K562 (cell line): ENCODE measurements around the gene MUC5AC. TPM values are rescaled to one million over a fixed set of nuclear protein-coding genes. Genes with fewer than 3 reads are reported as not detected.

Experiments
- ATAC-seq: fragments of 200-7000 bp; cut with Tn5 transposase; 3 replicates; pipeline ENCODE4 v1.9.1; 2020; ENCODE audit warnings: moderate library complexity
- BruUV-seq: library from RNA; stranded (reverse); fragments of 400-500 nt; replicated peaks from 2 replicates; lab custom pipeline; 2021; lab: Mats Ljungman, UMichigan
- CTCF ChIA-PET: fragments of 300-600 bp; formaldehyde crosslinking; extraction: SDS; loops from one replicate; lab custom pipeline; 2021; ENCODE audit warnings: low intra/inter-chr PET ratio; lab: Yijun Ruan, JAX
- POLR2A ChIA-PET: fragments of 300-600, 350-650 bp; sonication (Branson Sonifier 250); formaldehyde crosslinking; extraction: SDS; loops from one replicate; lab custom pipeline; 2021; ENCODE audit warnings: antibody characterized with exemption, inconsistent platforms; lab: Yijun Ruan, JAX
- DNase-seq, 4 experiments: peaks; one replicate each; pipeline versions ENCODE4 v3.0.0 to v3.0.0-alpha.2; 2011 to 2018; ENCODE audit warnings: low spot score in 3 of 4, mixed read lengths in 3 of 4; ENCODE audit errors: extremely low read depth in 1 of 4
- FAIRE-seq: peaks from 2 replicates; lab custom pipeline; 2011; peaks lifted over from hg19 to GRCh38; lab: Jason Lieb, UNC
- H2AFZ ChIP-seq: 2 replicates; pipeline ENCODE4 v1.6.0; 2011; ENCODE audit warnings: low read depth, low read length, control low read depth, inconsistent platforms
- H3K27ac ChIP-seq: fragments of 200-600 bp; 3 replicates; pipeline ENCODE4 v1.8.0; 2011; ENCODE audit warnings: low read depth, mild to moderate bottlenecking, control low read depth, inconsistent platforms, low read length, moderate library complexity, mixed read lengths; ENCODE audit errors: extremely low read depth
- H3K27me3 ChIP-seq, 2 experiments: fragments of 300-600 bp in 1 of 2; 2 replicates in 1 of 2; 3 replicates in 1 of 2; pipeline versions ENCODE4 v1.6.0 to v1.8.0; 2011; ENCODE audit warnings: inconsistent platforms in 2 of 2, low read length in 2 of 2, mild to moderate bottlenecking in 1 of 2, mixed read lengths in 1 of 2, moderate library complexity in 1 of 2; ENCODE audit not compliant: control insufficient read depth in 2 of 2, insufficient read depth in 2 of 2
- H3K36me3 ChIP-seq: fragments of 300-600 bp; 3 replicates; pipeline ENCODE4 v1.8.0; 2011; ENCODE audit warnings: mild to moderate bottlenecking, low read length, inconsistent platforms; ENCODE audit not compliant: control insufficient read depth, insufficient read depth
- H3K4me1 ChIP-seq, 2 experiments: fragments of 200-600 bp in 1 of 2; replicated peaks in 1 of 2; 2 replicates in 1 of 2; 3 replicates in 1 of 2; pipeline versions ENCODE4 v1.5.1 to v1.8.0; 2011; ENCODE audit warnings: inconsistent platforms in 2 of 2, low read length in 2 of 2, mild to moderate bottlenecking in 1 of 2, mixed read lengths in 1 of 2, moderate library complexity in 1 of 2; ENCODE audit not compliant: control insufficient read depth in 2 of 2, insufficient read depth in 2 of 2
- H3K4me2 ChIP-seq: 2 replicates; pipeline ENCODE4 v1.6.1; 2011; ENCODE audit warnings: low read length, control low read depth, inconsistent platforms, mixed read lengths; ENCODE audit not compliant: insufficient read depth
- H3K4me3 ChIP-seq: fragments of 200-600 bp; sonication (generic), shearing (Covaris generic); 2 replicates; pipeline ENCODE4 v1.5.1; 2016; ENCODE audit warnings: control low read depth, inconsistent platforms
- H3K79me2 ChIP-seq: fragments of 200-600 bp; 3 replicates; pipeline ENCODE4 v1.8.0; 2011; ENCODE audit warnings: low read length, inconsistent platforms; ENCODE audit not compliant: control insufficient read depth, insufficient read depth
- H3K9ac ChIP-seq, 2 experiments: 2 replicates each; pipeline versions ENCODE4 v1.6.0 to v1.6.1; 2011; ENCODE audit warnings: low read depth in 2 of 2, low read length in 2 of 2, control low read depth in 1 of 2, inconsistent platforms in 1 of 2, mild to moderate bottlenecking in 1 of 2, mixed read lengths in 1 of 2; ENCODE audit not compliant: insufficient read depth in 1 of 2
- H3K9me1 ChIP-seq: one replicate; pipeline ENCODE4 v1.6.0; 2011; ENCODE audit warnings: inconsistent platforms, mild to moderate bottlenecking, low read length, moderate library complexity; ENCODE audit not compliant: control insufficient read depth, insufficient read depth
- H3K9me3 ChIP-seq: replicated peaks from 2 replicates; pipeline ENCODE4 v1.5.1; 2011; ENCODE audit warnings: low read depth, low read length, inconsistent platforms; ENCODE audit not compliant: control insufficient read depth, insufficient read depth
- H4K20me1 ChIP-seq: replicated peaks from 2 replicates; pipeline ENCODE4 v1.6.1; 2011; ENCODE audit warnings: low read length, inconsistent platforms, mixed read lengths; ENCODE audit not compliant: control insufficient read depth, insufficient read depth
- FOXP1 ChIP-seq: sonication (generic); formaldehyde crosslinking; IDR thresholded peaks from 2 replicates; pipeline ENCODE4 v1.8.0; 2022; ENCODE audit warnings: mild to moderate bottlenecking, missing genetic modification reagents
- HDAC6 ChIP-seq: IDR thresholded peaks from 2 replicates; pipeline ENCODE4 v1.6.1; 2012; ENCODE audit warnings: low read depth, mild to moderate bottlenecking, control low read depth, inconsistent platforms, low read length, moderate library complexity
- HSF4 ChIP-seq: fragments of 250-450 bp; sonication (Bioruptor Pico); IDR thresholded peaks from 2 replicates; pipeline ENCODE4 v2.1.2; 2022; ENCODE audit warnings: mild to moderate bottlenecking, moderate library complexity, borderline replicate concordance
- IFI16 ChIP-seq: fragments of 250-450 bp; sonication (Bioruptor Pico); IDR thresholded peaks from 2 replicates; pipeline ENCODE4 v2.1.2; 2022; ENCODE audit warnings: mild to moderate bottlenecking, inconsistent platforms
- KDM1A ChIP-seq, 2 experiments: fragments of 450-650 bp; IDR thresholded peaks; 2 replicates each; pipeline ENCODE4 v1.6.1; 2016; ENCODE audit warnings: mild to moderate bottlenecking in 2 of 2
- RBBP5 ChIP-seq: fragments of 200-600 bp; sonication (generic); IDR thresholded peaks from 2 replicates; pipeline ENCODE4 v1.6.1; 2012; ENCODE audit warnings: borderline replicate concordance, mild to moderate bottlenecking, low read length, control low read depth, inconsistent platforms; ENCODE audit not compliant: insufficient read depth, poor library complexity, severe bottlenecking
- RBM15 ChIP-seq: fragments of 200-400 bp; formaldehyde crosslinking; IDR thresholded peaks from 2 replicates; pipeline ENCODE4 v1.6.1; 2018; ENCODE audit warnings: mild to moderate bottlenecking, low read length, moderate library complexity; ENCODE audit not compliant: insufficient read depth
- RHOXF2B ChIP-seq: fragments of 250-450 bp; sonication (Bioruptor Pico); conservative IDR thresholded peaks from 2 replicates; pipeline ENCODE4 v1.5.1; 2021
- TCF3 ChIP-seq: sonication (generic); formaldehyde crosslinking; IDR thresholded peaks from 2 replicates; pipeline ENCODE4 v1.4.0; 2020; ENCODE audit warnings: mild to moderate bottlenecking, missing genetic modification reagents
- THRAP3 ChIP-seq: fragments of 450-650 bp; IDR thresholded peaks from 2 replicates; pipeline ENCODE4 v1.6.1; 2016; ENCODE audit warnings: mild to moderate bottlenecking, inconsistent platforms, borderline replicate concordance
- ZNF263 ChIP-seq: sonication (generic); formaldehyde crosslinking; IDR thresholded peaks from 2 replicates; pipeline ENCODE4 v1.8.0; 2022; ENCODE audit warnings: mild to moderate bottlenecking, missing genetic modification reagents, borderline replicate concordance
- ZNF431 ChIP-seq: sonication (generic); formaldehyde crosslinking; IDR thresholded peaks from 2 replicates; pipeline ENCODE4 v1.8.0; 2022; ENCODE audit warnings: mild to moderate bottlenecking, missing genetic modification reagents
- WGBS: fragments of 100-300 bp; shearing (Covaris generic); methylation state at CpG from one replicate; pipeline ENCODE4 v1.1.6; 2016; ENCODE audit warnings: low coverage, mixed read lengths; ENCODE audit not compliant: insufficient coverage; ENCODE audit errors: missing lambda C conversion rate; 5-methylcytosine and 5-hydroxymethylcytosine counted together
- in situ Hi-C: fragments of 300-500 bp; cut with MboI; formaldehyde crosslinking; loops from 4 replicates; pipeline ENCODE4 v1.15.0; 2018; ENCODE audit warnings: inconsistent platforms, mixed read lengths
- intact Hi-C: fragments of 100-400 bp; cut with micrococcal nuclease; formaldehyde crosslinking; loops from 2 replicates; pipeline ENCODE4 v1.14.2; 2022
- polyA plus RNA-seq, 8 experiments: library from polyadenylated mRNA; depleted of rRNA in 4 of 8; stranded (reverse) in 5 of 8; unstranded in 3 of 8; fragments of >200 nt; fragmentation: Nextera tagmentation in 2 of 8; fragmentation: Illumina TruSeq in 1 of 8; extraction: Ambion mirVana in 2 of 8; extraction: Trizol in 1 of 8; gene quantifications; 2 replicates each; pipeline versions ENCODE4 v1.2.1 to v1.2.3, GENCODE V29; 2011 to 2014; ENCODE audit warnings: inconsistent platforms in 1 of 8, missing spikeins in 1 of 8
- total RNA-seq, 7 experiments: library from RNA; depleted of rRNA in 6 of 7; stranded (reverse); fragments of >200 nt in 6 of 7; fragmentation: Illumina TruSeq in 2 of 7; extraction: Trizol in 2 of 7; gene quantifications; 2 replicates each; pipeline versions ENCODE4 v1.2.1 to v1.2.3, GENCODE V29; 2011 to 2021; ENCODE audit warnings: low replicate concordance in 1 of 7
- TF ChIP-seq, protein P1 (sequence below): sonication (generic); formaldehyde crosslinking; IDR thresholded peaks from 2 replicates; pipeline ENCODE4 v1.8.1; 2022; ENCODE audit warnings: missing genetic modification reagents
- TF ChIP-seq, protein P2 (sequence below): fragments of 250-450 bp; sonication (Bioruptor Pico); IDR thresholded peaks from 2 replicates; pipeline ENCODE4 v1.4.0; 2020; ENCODE audit warnings: mild to moderate bottlenecking, moderate library complexity

The MUC5AC gene
- total and polyA plus RNA-seq, 9 of the 15 experiments (the other 6 are each of a cell fraction or from before 2014, with no cell fraction given): not detected

DNA sequence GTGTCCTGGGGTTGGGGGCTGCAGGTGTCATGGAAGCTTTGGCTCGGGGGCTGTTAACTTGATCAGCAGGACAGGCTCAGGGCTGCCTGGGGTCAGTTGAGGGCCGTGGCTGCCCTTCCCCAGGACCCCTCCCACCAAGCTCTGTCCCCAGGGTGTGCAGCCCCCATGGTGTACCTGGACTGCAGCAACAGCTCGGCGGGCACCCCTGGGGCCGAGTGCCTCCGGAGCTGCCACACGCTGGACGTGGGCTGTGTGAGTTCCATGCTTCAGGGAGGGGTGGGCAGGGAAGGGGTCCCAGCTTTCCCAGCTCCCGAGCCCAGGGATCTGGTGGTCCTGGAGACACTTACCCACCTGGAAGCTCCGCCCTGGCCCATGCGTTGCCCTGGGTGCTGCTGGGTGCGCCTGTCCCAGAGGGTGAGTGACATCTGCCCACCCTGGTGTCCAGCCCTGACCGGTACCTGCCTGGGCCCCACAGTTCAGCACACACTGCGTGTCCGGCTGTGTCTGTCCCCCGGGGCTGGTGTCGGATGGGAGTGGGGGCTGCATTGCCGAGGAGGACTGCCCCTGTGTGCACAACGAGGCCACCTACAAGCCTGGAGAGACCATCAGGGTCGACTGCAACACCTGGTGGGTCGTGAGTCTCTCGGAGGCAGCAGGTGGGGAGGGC, 76.4 kb downstream of the MUC5AC start:
- Histone ChIP-seq H3K9me3 (no peaks in the 10 kb centered on the region), H3K4me3 (no peak overlapping the region), H3K79me2 (no peaks in the 10 kb centered on the region), H3K9me1 (peaks cover 2% of the 10 kb centered on the region), H4K20me1 (0 out of 2 replicates have a peak, but pooled peaks cover 14% of the 10 kb centered on the region), H3K9ac (no peak overlapping the region), H3K4me1 (peaks cover 0 to 53% of the 10 kb centered on the region in 2 experiments; a peak in 2 of 5 replicates), H3K27me3 (peaks cover 0 to 68% of the 10 kb centered on the region in 2 experiments; a peak in 2 of 5 replicates), H3K27ac (no peak overlapping the region), H2AFZ (no peak overlapping the region), H3K4me2 (no peak overlapping the region), H3K36me3 (no peaks in the 10 kb centered on the region)
- BruUV-seq: no TSS peak
- ChIA-PET CTCF (no interaction called here), POLR2A (interaction anchor here (0.6 kb wide), 1 partner anchor 19 kb away, joined by 3 read pairs; no protein-coding TSS in a partner anchor)
- DNase-seq: no peak
- ATAC-seq: no peak
- no peak for FAIRE-seq
- intact Hi-C loops: no loop called here
- in situ Hi-C loops: no loop called here
- WGBS: 10% methylated on average over 22 of the region's 22 CpGs
- no peak for TF ChIP-seq ZNF263 (CRISPR knock-in tag)
- no peak for TF ChIP-seq HDAC6
- TF ChIP-seq THRAP3: no peak
- TF ChIP-seq RBBP5: no peak
- TF ChIP-seq TCF3 (CRISPR knock-in tag): no peak
- no peak for TF ChIP-seq FOXP1 (CRISPR knock-in tag)
- no peak for TF ChIP-seq ZNF431 (CRISPR knock-in tag)
- TF ChIP-seq, protein P1, sequence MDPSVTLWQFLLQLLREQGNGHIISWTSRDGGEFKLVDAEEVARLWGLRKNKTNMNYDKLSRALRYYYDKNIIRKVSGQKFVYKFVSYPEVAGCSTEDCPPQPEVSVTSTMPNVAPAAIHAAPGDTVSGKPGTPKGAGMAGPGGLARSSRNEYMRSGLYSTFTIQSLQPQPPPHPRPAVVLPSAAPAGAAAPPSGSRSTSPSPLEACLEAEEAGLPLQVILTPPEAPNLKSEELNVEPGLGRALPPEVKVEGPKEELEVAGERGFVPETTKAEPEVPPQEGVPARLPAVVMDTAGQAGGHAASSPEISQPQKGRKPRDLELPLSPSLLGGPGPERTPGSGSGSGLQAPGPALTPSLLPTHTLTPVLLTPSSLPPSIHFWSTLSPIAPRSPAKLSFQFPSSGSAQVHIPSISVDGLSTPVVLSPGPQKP (CRISPR knock-in tag): no peak
- TF ChIP-seq KDM1A (IDR thresholded peaks at IDR 0.05): no peak
- no peak for TF ChIP-seq HSF4
- TF ChIP-seq IFI16 (CRISPR knock-in tag): no peak
- TF ChIP-seq, protein P2, sequence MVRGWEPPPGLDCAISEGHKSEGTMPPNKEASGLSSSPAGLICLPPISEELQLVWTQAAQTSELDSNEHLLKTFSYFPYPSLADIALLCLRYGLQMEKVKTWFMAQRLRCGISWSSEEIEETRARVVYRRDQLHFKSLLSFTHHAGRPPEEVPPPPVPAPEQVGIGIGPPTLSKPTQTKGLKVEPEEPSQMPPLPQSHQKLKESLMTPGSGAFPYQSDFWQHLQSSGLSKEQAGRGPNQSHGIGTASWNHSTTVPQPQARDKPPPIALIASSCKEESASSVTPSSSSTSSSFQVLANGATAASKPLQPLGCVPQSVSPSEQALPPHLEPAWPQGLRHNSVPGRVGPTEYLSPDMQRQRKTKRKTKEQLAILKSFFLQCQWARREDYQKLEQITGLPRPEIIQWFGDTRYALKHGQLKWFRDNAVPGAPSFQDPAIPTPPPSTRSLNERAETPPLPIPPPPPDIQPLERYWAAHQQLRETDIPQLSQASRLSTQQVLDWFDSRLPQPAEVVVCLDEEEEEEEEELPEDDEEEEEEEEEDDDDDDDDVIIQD (CRISPR knock-in tag): no peak
- TF ChIP-seq RBM15: no peak
- TF ChIP-seq RHOXF2B: no peak
